Measurements from ENCODE around the gene CSNK2A1. TPM values are rescaled to one million over a fixed set of nuclear protein-coding genes. Genes with fewer than 3 reads are reported as not detected.
A peak's percentile ranks its signal among the peaks of the same experiment; 100 is the strongest.

CSNK2A1 gene
- total RNA-seq, 4 donors from 2014 or later: 67.5 to 86.3 (median 78.9) TPM

- H3K27me3 ChIP-seq: no peaks in the 10 kb centered on the region
- H3K36me3 ChIP-seq: peaks cover 11 to 90% (median 50%) of the 10 kb centered on the region in 3 donors
- 63 to 77% methylated on average over 9 to 10 of the region's 12 CpGs for WGBS, 2 donors
- H3K27ac ChIP-seq: no peak overlapping the region
- no peak for DNase-seq
- peaks cover 0 to 32% (median 3%) of the 10 kb centered on the region in 3 donors for H3K4me1 ChIP-seq
- H3K4me3 ChIP-seq: no peak overlapping the region
- intact Hi-C loops (cut with DNase I): no loop called here
- TF ChIP-seq CTCF (IDR thresholded peaks at IDR 0.05) (no peak), POLR2A (IDR thresholded peaks at IDR 0.05) (no peak)
- H3K9me3 ChIP-seq: no peaks in the 10 kb centered on the region
Observed at GRCh38 chr20:433300-433975, 110.2 kb downstream of the CSNK2A1 start.

GRCh38 chr20:432677-433299 is 110.8 kb downstream of the CSNK2A1 start:
- intact Hi-C loops (cut with DNase I): no loop called here
- TF ChIP-seq CTCF (IDR thresholded peaks at IDR 0.05) (no peak), POLR2A (IDR thresholded peaks at IDR 0.05) (no peak)
- WGBS, 2 donors: 84 to 86% methylated on average over 7 to 10 of the region's 11 CpGs

GRCh38 chr20:432208-432607 is 111.4 kb downstream of the CSNK2A1 start:
- intact Hi-C loops (cut with DNase I): no loop called here
- no peak overlapping the region for H3K4me3 ChIP-seq
- DNase-seq: no peak
- TF ChIP-seq POLR2A (IDR thresholded peaks at IDR 0.05) (no peak), CTCF (IDR thresholded peaks at IDR 0.05) (no peak)
- H3K9me3 ChIP-seq: no peaks in the 10 kb centered on the region
- peaks cover 14 to 90% (median 43%) of the 10 kb centered on the region in 3 donors for H3K36me3 ChIP-seq
- peaks cover 0 to 24% (median 0%) of the 10 kb centered on the region in 3 donors for H3K4me1 ChIP-seq
- H3K27ac ChIP-seq: no peak overlapping the region
- H3K27me3 ChIP-seq: no peaks in the 10 kb centered on the region
- WGBS, 2 donors: 83 to 98% methylated on average over 8 to 13 of the region's 13 CpGs

More at GRCh38 chr20:432677-433299, 110.8 kb downstream of the CSNK2A1 start:
- Histone ChIP-seq H3K27ac (no peak overlapping the region), H3K9me3 (no peaks in the 10 kb centered on the region), H3K27me3 (no peaks in the 10 kb centered on the region), H3K4me3 (no peak overlapping the region), H3K36me3 (peaks cover 14 to 90% (median 45%) of the 10 kb centered on the region in 3 donors), H3K4me1 (peaks cover 0 to 25% (median 0%) of the 10 kb centered on the region in 3 donors)
- DNase-seq: no peak

- no peaks in the 10 kb centered on the region for H3K9me3 ChIP-seq
- intact Hi-C loops (cut with DNase I): no loop called here
- TF ChIP-seq CTCF (IDR thresholded peaks at IDR 0.05) (peak; percentile 20 to 69 (median 43)), POLR2A (IDR thresholded peaks at IDR 0.05) (no peak)
- DNase-seq: no peak
- H3K36me3 ChIP-seq: peaks cover 14 to 90% (median 35%) of the 10 kb centered on the region in 3 donors
- H3K4me1 ChIP-seq: peaks cover 0 to 24% (median 0%) of the 10 kb centered on the region in 3 donors
- H3K4me3 ChIP-seq: no peak overlapping the region
- H3K27ac ChIP-seq: no peak overlapping the region
- WGBS, 2 donors: 63 to 74% methylated on average over 13 to 14 of the region's 17 CpGs
- H3K27me3 ChIP-seq: no peaks in the 10 kb centered on the region
Observed at GRCh38 chr20:431012-431904, 112.3 kb downstream of the CSNK2A1 start.
